Left lung (tissue), 10 donors: Measurements from ENCODE around the gene DCUN1D2. TPM values are rescaled to one million over a fixed set of nuclear protein-coding genes. Genes with fewer than 3 reads are reported as not detected.

Experiments
- ATAC-seq: fragments of 200-7000 bp; cut with Tn5 transposase; one replicate; pipeline ENCODE4 v1.9.1; 2020; ENCODE audit warnings: moderate library complexity
- DNase-seq, 4 donors: peaks; one replicate each; pipeline ENCODE4 v3.0.0-alpha.2; 2013 to 2020
- H3K27ac ChIP-seq, 2 donors: fragments of 200-600 bp; sonication (generic) in 1 of 2; one replicate each; pipeline versions ENCODE4 v1.5.0 to v1.8.0; 2020 to 2021
- H3K27me3 ChIP-seq, 2 donors: fragments of 200-600 bp; sonication (generic) in 1 of 2; one replicate each; pipeline versions ENCODE4 v1.5.0 to v1.8.0; 2020 to 2021
- H3K36me3 ChIP-seq, 2 donors: fragments of 200-600 bp; sonication (generic) in 1 of 2; one replicate each; pipeline versions ENCODE4 v1.5.0 to v1.8.0; 2020 to 2021
- H3K4me1 ChIP-seq, 2 donors: fragments of 200-600 bp; one replicate each; pipeline ENCODE4 v1.8.0; 2021
- H3K4me3 ChIP-seq, 2 donors: fragments of 200-600 bp; sonication (generic) in 1 of 2; one replicate each; pipeline versions ENCODE4 v1.5.0 to v1.8.0; 2020 to 2021; ENCODE audit warnings: mild to moderate bottlenecking in 1 of 2
- H3K9me3 ChIP-seq, 2 donors: fragments of 200-600 bp; sonication (generic) in 1 of 2; one replicate each; pipeline versions ENCODE4 v1.5.0 to v1.8.0; 2020 to 2021
- CTCF ChIP-seq, 2 donors: fragments of 200-600 bp; sonication (generic) in 1 of 2; IDR thresholded peaks; one replicate each; pipeline versions ENCODE4 v1.5.0 to v1.8.0; 2021; ENCODE audit warnings: antibody characterized with exemption in 2 of 2
- intact Hi-C, 2 donors: fragments of 100-400 bp; cut with DNase I; formaldehyde crosslinking; loops; one replicate each; pipeline versions ENCODE4 v1.11.2 to v1.14.2; 2022
- polyA plus RNA-seq, 6 donors: library from polyadenylated mRNA; unstranded; fragments of 120-200 nt; gene quantifications; one replicate each; pipeline ENCODE4 v1.2.1, GENCODE V29; 2013; ENCODE audit not compliant: insufficient read length in 6 of 6
- total RNA-seq, 2 donors: library from RNA; stranded (reverse); fragmentation: NEBNext Ultra II Directional; extraction: Animal tissue kit (Norgen Biotek cat#: 25700); gene quantifications; one replicate each; pipeline ENCODE4 v1.2.1, GENCODE V29; 2021
- donor health status: DM: no; HTN: yes; CAD: no.
- donor health status: DM: no; HTN: no; CAD: no.

The DCUN1D2 gene
- total and polyA plus RNA-seq, 8 donors, result 10.3 to 26.3 (median 19.2) TPM

- H3K27ac ChIP-seq, result no peak overlapping the region
- H3K4me1 ChIP-seq, result peaks cover 17 to 35% of the 10 kb centered on the region in 2 donors
- DNase-seq (no peak), ATAC-seq (no peak)
- intact Hi-C loops, result no loop called here
- H3K36me3 ChIP-seq, result peaks cover 4 to 71% of the 10 kb centered on the region in 2 donors
- H3K27me3 ChIP-seq, result no peaks in the 10 kb centered on the region
- no peaks in the 10 kb centered on the region for H3K9me3 ChIP-seq
- no peak for TF ChIP-seq CTCF (IDR thresholded peaks at IDR 0.05)
- no peak overlapping the region for H3K4me3 ChIP-seq
Measured at GRCh38 chr13:113497217-113497616, 6.7 kb upstream of the DCUN1D2 start.

DNA sequence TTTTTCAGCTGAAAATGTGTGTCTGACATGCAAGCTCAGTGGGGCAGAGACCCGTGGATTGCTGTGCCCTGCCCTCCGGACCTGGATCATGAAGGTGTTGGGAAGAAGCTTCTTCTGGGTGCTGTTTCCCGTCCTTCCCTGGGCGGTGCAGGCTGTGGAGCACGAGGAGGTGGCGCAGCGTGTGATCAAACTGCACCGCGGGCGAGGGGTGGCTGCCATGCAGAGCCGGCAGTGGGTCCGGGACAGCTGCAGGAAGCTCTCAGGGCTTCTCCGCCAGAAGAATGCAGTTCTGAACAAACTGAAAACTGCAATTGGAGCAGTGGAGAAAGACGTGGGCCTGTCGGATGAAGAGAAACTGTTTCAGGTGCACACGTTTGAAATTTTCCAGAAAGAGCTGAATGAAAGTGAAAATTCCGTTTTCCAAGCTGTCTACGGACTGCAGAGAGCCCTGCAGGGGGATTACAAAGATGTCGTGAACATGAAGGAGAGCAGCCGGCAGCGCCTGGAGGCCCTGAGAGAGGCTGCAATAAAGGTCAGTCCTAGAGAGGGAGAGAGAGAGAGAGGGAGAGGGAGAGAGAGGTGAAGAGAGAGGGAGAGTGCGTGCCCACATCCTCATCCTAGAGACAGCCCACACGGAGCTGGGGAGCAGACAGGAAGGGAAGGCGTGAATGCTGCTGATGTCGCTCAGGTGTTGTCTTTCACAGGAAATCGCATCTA is 5.1 kb upstream of the DCUN1D2 start:
- ATAC-seq, result no peak
- no peak overlapping the region for H3K27ac ChIP-seq
- intact Hi-C loops, result no loop called here
- H3K4me3 ChIP-seq, result no peak overlapping the region
- peaks cover 4 to 55% of the 10 kb centered on the region in 2 donors for H3K36me3 ChIP-seq
- no peaks in the 10 kb centered on the region for H3K27me3 ChIP-seq
- peaks cover 22 to 44% of the 10 kb centered on the region in 2 donors for H3K4me1 ChIP-seq
- peak in 2 of 4 donors; percentile 47 to 68 for DNase-seq
- TF ChIP-seq CTCF (IDR thresholded peaks at IDR 0.05), result no peak
- no peaks in the 10 kb centered on the region for H3K9me3 ChIP-seq

DNA sequence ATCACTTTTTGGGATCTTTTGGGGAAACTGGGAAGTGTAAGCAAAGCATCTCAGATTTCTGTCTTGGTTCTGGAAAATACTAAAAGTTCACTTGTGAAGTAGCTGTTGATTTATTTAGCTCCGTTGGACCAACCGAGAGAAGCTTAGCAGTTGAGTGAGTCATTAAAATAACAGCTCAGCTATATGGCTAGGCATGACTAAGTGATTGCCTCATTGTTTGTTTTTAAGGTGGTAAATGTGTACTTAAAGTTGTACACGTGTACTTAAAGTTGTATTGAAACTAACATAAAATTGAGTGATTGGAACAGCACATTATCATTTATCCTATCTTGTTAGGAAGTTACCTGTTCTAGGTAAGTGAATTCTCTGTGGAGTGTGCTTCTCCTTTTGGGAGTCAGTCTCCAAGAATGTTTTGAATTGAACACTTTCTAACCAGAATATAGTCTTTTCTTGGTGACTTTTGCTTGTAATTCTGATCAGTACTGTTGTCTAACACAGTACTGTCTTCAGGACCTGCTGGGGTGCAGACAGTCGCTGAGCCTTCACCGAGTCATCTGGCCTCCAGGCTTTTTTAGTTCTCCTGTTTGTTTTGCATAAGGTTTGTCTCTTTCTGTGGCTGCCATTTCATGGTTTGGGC is 2.9 kb upstream of the DCUN1D2 start:
- Histone ChIP-seq H3K27me3 (no peaks in the 10 kb centered on the region), H3K36me3 (peaks cover 4 to 33% of the 10 kb centered on the region in 2 donors), H3K27ac (peak overlapping the region; percentile 70 to 77), H3K9me3 (no peaks in the 10 kb centered on the region), H3K4me3 (peak overlapping the region in 1 of 2 donors; percentile 7), H3K4me1 (peaks cover 24 to 62% of the 10 kb centered on the region in 2 donors)
- DNase-seq (peak in 1 of 4 donors; percentile 39), ATAC-seq (peak; percentile 39)
- no peak for TF ChIP-seq CTCF (IDR thresholded peaks at IDR 0.05)
- intact Hi-C loops, result no loop called here

GRCh38 chr13:113491982-113492381 is 1.5 kb upstream of the DCUN1D2 start:
- peak overlapping the region; percentile 81 to 89 for H3K27ac ChIP-seq
- H3K27me3 ChIP-seq, result no peaks in the 10 kb centered on the region
- intact Hi-C loops, result no loop called here
- no peaks in the 10 kb centered on the region for H3K9me3 ChIP-seq
- no peak for ATAC-seq
- TF ChIP-seq CTCF (IDR thresholded peaks at IDR 0.05), result no peak
- peaks cover 26 to 68% of the 10 kb centered on the region in 2 donors for H3K4me1 ChIP-seq
- peak overlapping the region; percentile 82 to 88 for H3K4me3 ChIP-seq
- peaks cover 4 to 24% of the 10 kb centered on the region in 2 donors for H3K36me3 ChIP-seq
- no peak for DNase-seq

GRCh38 chr13:113491418-113491883 is 940 bp upstream of the DCUN1D2 start:
- DNase-seq (peak in 3 of 4 donors; percentile 11 to 88 (median 19)), ATAC-seq (peak; percentile 2)
- TF ChIP-seq CTCF (IDR thresholded peaks at IDR 0.05), result no peak
- no peaks in the 10 kb centered on the region for H3K27me3 ChIP-seq
- H3K4me1 ChIP-seq, result peaks cover 26 to 65% of the 10 kb centered on the region in 2 donors
- H3K27ac ChIP-seq, result peak overlapping the region; percentile 81 to 89
- intact Hi-C loops, result no loop called here
- H3K4me3 ChIP-seq, result peak overlapping the region; percentile 82 to 88
- no peaks in the 10 kb centered on the region for H3K9me3 ChIP-seq
- H3K36me3 ChIP-seq, result peaks cover 4 to 19% of the 10 kb centered on the region in 2 donors
